K562 (cell line): ENCODE measurements around the gene MKRN3. TPM values are rescaled to one million over a fixed set of nuclear protein-coding genes. Genes with fewer than 3 reads are reported as not detected.

ENCODE experiments used
- ATF1 ChIP-seq, 2 experiments: fragments of 450-650 bp in 1 of 2; IDR thresholded peaks; 2 replicates each; pipeline ENCODE4 v1.6.1; 2016; ENCODE audit warnings: missing compliant biosample characterization in 1 of 2, missing genetic modification characterization in 1 of 2
- E2F1 ChIP-seq: sonication (generic); formaldehyde crosslinking; IDR thresholded peaks from 2 replicates; pipeline ENCODE4 v1.8.1; 2023; ENCODE audit warnings: mild to moderate bottlenecking, missing genetic modification reagents, moderate library complexity
- FOS ChIP-seq: IDR thresholded peaks from 3 replicates; pipeline ENCODE4 v1.6.1; 2011; ENCODE audit not compliant: insufficient read length; ENCODE audit errors: extremely low read depth
- GABPB2 ChIP-seq: fragments of 250-450 bp; sonication (Bioruptor Pico); conservative IDR thresholded peaks from 2 replicates; pipeline ENCODE4 v1.5.1; 2021; ENCODE audit warnings: mild to moderate bottlenecking
- HDAC3 ChIP-seq: fragments of 450-650 bp; IDR thresholded peaks from 2 replicates; pipeline ENCODE4 v1.6.1; 2018; ENCODE audit warnings: borderline replicate concordance, mild to moderate bottlenecking, moderate library complexity; ENCODE audit not compliant: partially characterized antibody
- HMGXB4 ChIP-seq: sonication (generic); formaldehyde crosslinking; IDR thresholded peaks from 2 replicates; pipeline ENCODE4 v1.8.1; 2023; ENCODE audit warnings: mild to moderate bottlenecking, missing genetic modification reagents
- IRF9 ChIP-seq: fragments of 450-650 bp; IDR thresholded peaks from 2 replicates; pipeline ENCODE4 v1.6.1; 2016; ENCODE audit warnings: missing biosample characterization, missing genetic modification characterization
- PHB2 ChIP-seq: fragments of 450-650 bp; IDR thresholded peaks from 2 replicates; pipeline ENCODE4 v1.6.1; 2017; ENCODE audit warnings: low read depth
- PHTF2 ChIP-seq: fragments of 250-450 bp; sonication (Bioruptor Pico); IDR thresholded peaks from 2 replicates; pipeline ENCODE4 v1.5.0; 2021; ENCODE audit warnings: mild to moderate bottlenecking
- PPARD ChIP-seq: fragments of 250-450 bp; sonication (Bioruptor Pico); IDR thresholded peaks from 2 replicates; pipeline ENCODE4 v1.8.0; 2022; ENCODE audit warnings: inconsistent platforms, mild to moderate bottlenecking, moderate library complexity
- RBM15 ChIP-seq: fragments of 200-400 bp; formaldehyde crosslinking; IDR thresholded peaks from 2 replicates; pipeline ENCODE4 v1.6.1; 2018; ENCODE audit warnings: mild to moderate bottlenecking, low read length, moderate library complexity; ENCODE audit not compliant: insufficient read depth
- RFX7 ChIP-seq: fragments of 250-450 bp; sonication (Bioruptor Pico); IDR thresholded peaks from 2 replicates; pipeline ENCODE4 v1.5.1; 2021; ENCODE audit warnings: mild to moderate bottlenecking
- SMARCC2 ChIP-seq: fragments of 450-650 bp; IDR thresholded peaks from 2 replicates; pipeline ENCODE4 v1.6.1; 2017; ENCODE audit warnings: antibody characterized with exemption, moderate library complexity, mild to moderate bottlenecking, low read depth
- SRSF1 ChIP-seq: fragments of 200-400 bp; formaldehyde crosslinking; IDR thresholded peaks from 2 replicates; pipeline ENCODE4 v1.6.1; 2017; ENCODE audit warnings: mild to moderate bottlenecking, low read depth, low read length, moderate library complexity
- THRB ChIP-seq: fragments of 450-650 bp; formaldehyde crosslinking; conservative IDR thresholded peaks from 2 replicates; pipeline ENCODE4 v1.4.0; 2022; ENCODE audit warnings: mild to moderate bottlenecking, missing genetic modification characterization
- ZBTB34 ChIP-seq: fragments of 250-450 bp; sonication (Bioruptor Pico); IDR thresholded peaks from 2 replicates; pipeline ENCODE4 v1.8.0; 2021; ENCODE audit warnings: mild to moderate bottlenecking, moderate library complexity
- ZNF263 ChIP-seq: sonication (generic); formaldehyde crosslinking; IDR thresholded peaks from 2 replicates; pipeline ENCODE4 v1.8.0; 2022; ENCODE audit warnings: mild to moderate bottlenecking, missing genetic modification reagents, borderline replicate concordance
- ZNF274 ChIP-seq: IDR thresholded peaks from 2 replicates; pipeline ENCODE4 v1.6.1; 2011; ENCODE audit warnings: low read depth, mild to moderate bottlenecking, low read length, moderate library complexity, borderline replicate concordance
- ZNF354B ChIP-seq: fragments of 250-450 bp; sonication (Bioruptor Pico); IDR thresholded peaks from 2 replicates; pipeline ENCODE4 v1.4.0; 2020
- ZNF695 ChIP-seq: fragments of 450-650 bp; formaldehyde crosslinking; IDR thresholded peaks from 2 replicates; pipeline ENCODE4 v1.4.0; 2020; ENCODE audit warnings: mild to moderate bottlenecking, moderate library complexity
- ZNF75A ChIP-seq: fragments of 450-650 bp; formaldehyde crosslinking; IDR thresholded peaks from 2 replicates; pipeline ENCODE4 v1.4.0; 2020; ENCODE audit warnings: mild to moderate bottlenecking
- polyA plus RNA-seq, 8 experiments: library from polyadenylated mRNA; depleted of rRNA in 4 of 8; stranded (reverse) in 5 of 8; unstranded in 3 of 8; fragments of >200 nt; fragmentation: Nextera tagmentation in 2 of 8; fragmentation: Illumina TruSeq in 1 of 8; extraction: Ambion mirVana in 2 of 8; extraction: Trizol in 1 of 8; gene quantifications; 2 replicates each; pipeline versions ENCODE4 v1.2.1 to v1.2.3, GENCODE V29; 2011 to 2014; ENCODE audit warnings: inconsistent platforms in 1 of 8, missing spikeins in 1 of 8
- total RNA-seq, 7 experiments: library from RNA; depleted of rRNA in 6 of 7; stranded (reverse); fragments of >200 nt in 6 of 7; fragmentation: Illumina TruSeq in 2 of 7; extraction: Trizol in 2 of 7; gene quantifications; 2 replicates each; pipeline versions ENCODE4 v1.2.1 to v1.2.3, GENCODE V29; 2011 to 2021; ENCODE audit warnings: low replicate concordance in 1 of 7

Gene MKRN3
- total and polyA plus RNA-seq, 9 of the 15 experiments (the other 6 are each of a cell fraction or from before 2014, with no cell fraction given): 6.5 to 33.4 (median 25.1) TPM

- no peak for TF ChIP-seq ZBTB34 (CRISPR knock-in tag)
- no peak for TF ChIP-seq PHTF2 (CRISPR knock-in tag)
- TF ChIP-seq SRSF1: no peak
- no peak for TF ChIP-seq ZNF354B (CRISPR knock-in tag)
- TF ChIP-seq SMARCC2: no peak
- peak; percentile 37; the same call in 1 of the 2 replicates for TF ChIP-seq HMGXB4 (CRISPR knock-in tag)
- TF ChIP-seq ZNF274: no peak
- no peak for TF ChIP-seq PHB2
- TF ChIP-seq ATF1 (CRISPR knock-in tag; IDR thresholded peaks at IDR 0.05): no peak; the same call in 1 of the 2 replicates
- peak; percentile 65 for TF ChIP-seq ATF1 (tag; IDR thresholded peaks at IDR 0.05)
- no peak for TF ChIP-seq RBM15
- no peak for TF ChIP-seq IRF9 (tag)
- TF ChIP-seq ZNF75A (CRISPR knock-in tag): no peak
- TF ChIP-seq PPARD (CRISPR knock-in tag): no peak
- no peak for TF ChIP-seq HDAC3
- no peak for TF ChIP-seq GABPB2 (CRISPR knock-in tag)
- no peak for TF ChIP-seq ZNF695
- TF ChIP-seq FOS: no peak
- TF ChIP-seq E2F1: no peak
- TF ChIP-seq THRB (CRISPR knock-in tag): 0 out of 2 replicates have a peak, but pooled peaks have one; percentile 43
- TF ChIP-seq ZNF263: peak; percentile 26; the same call in 1 of the 2 replicates
- TF ChIP-seq RFX7 (CRISPR knock-in tag): no peak
These were observed at the start of gene MKRN3 (continued) for GRCh38 chr15:23565395-23566070.
